ENCODE results near the gene UBE2J2. TPM values are rescaled to one million over a fixed set of nuclear protein-coding genes. Genes with fewer than 3 reads are reported as not detected.

UBE2J2 gene
- total and polyA plus RNA-seq, 2 donors (not counting 3 experiments of a cell fraction or from before 2014, with no cell fraction given) = 60.7 to 80.7 TPM

DNA sequence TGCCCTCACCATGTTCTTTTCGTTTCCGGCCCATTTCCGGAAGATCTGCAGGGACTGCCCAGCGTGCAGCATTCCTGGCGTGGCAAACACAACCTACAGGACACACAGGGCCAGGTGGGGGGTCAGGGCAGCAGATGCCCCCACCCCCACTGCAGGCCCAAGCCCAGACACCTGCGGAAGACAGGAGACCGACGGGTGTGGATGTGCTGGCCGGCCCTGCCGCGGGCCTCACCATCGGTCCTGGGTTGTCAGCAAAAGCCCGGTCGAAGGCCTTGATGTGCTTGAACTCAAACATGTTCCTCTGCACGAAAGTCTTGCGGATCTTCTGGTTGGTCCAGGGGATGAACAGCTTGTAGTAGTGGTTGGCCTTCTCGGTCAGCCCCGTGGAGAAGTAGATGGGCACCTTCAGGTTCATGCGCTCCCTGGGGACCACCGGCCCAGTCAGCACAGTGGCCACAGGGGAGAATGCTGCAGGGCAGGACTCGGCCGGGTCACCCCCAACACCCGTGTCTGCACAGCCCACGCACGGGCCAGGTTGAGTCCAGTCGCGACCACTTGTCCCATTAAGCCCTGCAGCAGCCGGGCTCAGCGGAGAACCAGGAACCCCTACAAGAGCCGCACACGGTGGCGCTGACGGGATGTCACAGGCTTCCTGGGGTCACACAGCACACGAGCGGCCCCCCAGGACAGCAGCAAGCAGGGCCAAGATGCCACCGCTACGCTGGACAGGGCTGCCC, 40.0 kb upstream of the UBE2J2 start:
- Histone ChIP-seq H4K20me1 (replicated peaks; ENCODE audit: control insufficient read depth, extremely low read depth, insufficient read depth, low read length) (no peaks in the 10 kb centered on the region), H3K9ac (replicated peaks; ENCODE audit: extremely low read depth, insufficient read depth, low read length) (no peak overlapping the region)
- POLR2A ChIA-PET = interaction anchor here (0.5 kb wide), 1 partner anchor 81 kb away, joined by 3 read pairs; no protein-coding TSS in a partner anchor

More for the DNA sequence above, 40.0 kb upstream of the UBE2J2 start:
- peaks cover 1% of the 10 kb centered on the region for H3K79me2 ChIP-seq (ENCODE audit: control insufficient read depth, insufficient read depth, low read length)
- H3K4me3 ChIP-seq (replicated peaks in 1 of 3; ENCODE audit: insufficient read depth in 1 of 3, low read depth in 1 of 3, low read length in 3 of 3) = no peak overlapping the region
- no peak overlapping the region for H2AFZ ChIP-seq (ENCODE audit: low read depth, low read length)
- no peaks in the 10 kb centered on the region for H3K9me1 ChIP-seq (replicated peaks; ENCODE audit: control insufficient read depth, extremely low read depth, insufficient read depth, low read length)
- TF ChIP-seq POLR2A (IDR thresholded peaks at IDR 0.05; ENCODE audit: low read depth, low read length) = no peak
- TF ChIP-seq FOS (IDR thresholded peaks at IDR 0.05; ENCODE audit: borderline replicate concordance, insufficient read depth, low read length) = no peak
- TF ChIP-seq MYC (IDR thresholded peaks at IDR 0.05; ENCODE audit: low read depth, low read length) = no peak
- no peak for TF ChIP-seq JUN (IDR thresholded peaks at IDR 0.05; ENCODE audit: borderline replicate concordance, insufficient read depth, insufficient read length, low read depth)
- no peak for TF ChIP-seq GATA2 (IDR thresholded peaks at IDR 0.05; ENCODE audit: insufficient read depth, insufficient read length, low read depth, low read length)
- TF ChIP-seq, protein P1, sequence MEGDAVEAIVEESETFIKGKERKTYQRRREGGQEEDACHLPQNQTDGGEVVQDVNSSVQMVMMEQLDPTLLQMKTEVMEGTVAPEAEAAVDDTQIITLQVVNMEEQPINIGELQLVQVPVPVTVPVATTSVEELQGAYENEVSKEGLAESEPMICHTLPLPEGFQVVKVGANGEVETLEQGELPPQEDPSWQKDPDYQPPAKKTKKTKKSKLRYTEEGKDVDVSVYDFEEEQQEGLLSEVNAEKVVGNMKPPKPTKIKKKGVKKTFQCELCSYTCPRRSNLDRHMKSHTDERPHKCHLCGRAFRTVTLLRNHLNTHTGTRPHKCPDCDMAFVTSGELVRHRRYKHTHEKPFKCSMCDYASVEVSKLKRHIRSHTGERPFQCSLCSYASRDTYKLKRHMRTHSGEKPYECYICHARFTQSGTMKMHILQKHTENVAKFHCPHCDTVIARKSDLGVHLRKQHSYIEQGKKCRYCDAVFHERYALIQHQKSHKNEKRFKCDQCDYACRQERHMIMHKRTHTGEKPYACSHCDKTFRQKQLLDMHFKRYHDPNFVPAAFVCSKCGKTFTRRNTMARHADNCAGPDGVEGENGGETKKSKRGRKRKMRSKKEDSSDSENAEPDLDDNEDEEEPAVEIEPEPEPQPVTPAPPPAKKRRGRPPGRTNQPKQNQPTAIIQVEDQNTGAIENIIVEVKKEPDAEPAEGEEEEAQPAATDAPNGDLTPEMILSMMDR (IDR thresholded peaks at IDR 0.05; ENCODE audit: extremely low read depth in 1 of 2, insufficient read depth in 1 of 2, low read depth in 1 of 2, low read length in 2 of 2) = no peak
- TF ChIP-seq POLR2AphosphoS5 (IDR thresholded peaks at IDR 0.05; ENCODE audit: insufficient read depth, low read depth, low read length) = no peak
- no peak for TF ChIP-seq EZH2 (IDR thresholded peaks at IDR 0.05; ENCODE audit: borderline replicate concordance, low read depth, low read length, severe bottlenecking)
- no peak for TF ChIP-seq MAX (IDR thresholded peaks at IDR 0.05; ENCODE audit: insufficient read depth, insufficient read length)
- H3K27me3 ChIP-seq (ENCODE audit: control insufficient read depth in 2 of 2, insufficient read depth in 2 of 2, low read length in 2 of 2) = no peaks in the 10 kb centered on the region
- FAIRE-seq = no peak
- intact Hi-C loops (cut with micrococcal nuclease) (no loop called here), dilution Hi-C loops (cut with MboI; ENCODE audit: extremely low pct_ligation_motif_present, low sequenced_read_pairs) (no loop called here)
- H3K4me1 ChIP-seq (ENCODE audit: control insufficient read depth, extremely low read depth, insufficient read depth, low read length) = peaks cover 5% of the 10 kb centered on the region
- no peaks in the 10 kb centered on the region for H3K9me3 ChIP-seq (replicated peaks; ENCODE audit: control insufficient read depth, insufficient read depth, low read length)
- H3K36me3 ChIP-seq (ENCODE audit: control insufficient read depth in 2 of 2, extremely low read depth in 1 of 2, insufficient read depth in 2 of 2, low read length in 2 of 2) = peaks cover 0 to 41% of the 10 kb centered on the region in 2 experiments
- CTCF ChIA-PET = no interaction called here
- H3K27ac ChIP-seq (ENCODE audit: insufficient read depth, low read depth, low read length) = no peak overlapping the region
- no peak for DNase-seq (ENCODE audit: low read depth, low spot score)
- no peak overlapping the region for H3K4me2 ChIP-seq (ENCODE audit: insufficient read depth, low read length)
- BruUV-seq (replicated peaks) = no TSS peak
